HL-60 (cell line): ENCODE measurements around the gene DHODH.

Experiments used
- CTCF ChIP-seq: IDR thresholded peaks from one replicate; pipeline ENCODE4 v1.5.1; 2011; ENCODE audit warnings: low read length, control low read depth, inconsistent platforms; ENCODE audit not compliant: insufficient read depth
- GABPA ChIP-seq: IDR thresholded peaks from 2 replicates; pipeline ENCODE4 v1.6.1; 2012; ENCODE audit warnings: low read depth
- POLR2AphosphoS5 ChIP-seq: IDR thresholded peaks from 2 replicates; pipeline ENCODE4 v1.6.1; 2012; ENCODE audit warnings: low read depth
- REST ChIP-seq: IDR thresholded peaks from 2 replicates; pipeline ENCODE4 v1.6.1; 2012; ENCODE audit warnings: low read depth; ENCODE audit not compliant: insufficient replicate concordance
- SPI1 ChIP-seq: IDR thresholded peaks from 2 replicates; pipeline ENCODE4 v1.6.1; 2012; ENCODE audit warnings: low read depth, mild to moderate bottlenecking, borderline replicate concordance

GRCh38 chr16:72066747-72067146 lies 58.2 kb downstream of the DHODH start:
- TF ChIP-seq CTCF (peak; percentile 14), SPI1 (peak; percentile 6; the same call in 1 of the 2 replicates), POLR2AphosphoS5 (no peak), GABPA (no peak), REST (no peak)
